ENCODE results near the gene GRM7.

The GRM7 gene

GRCh38 chr3:7241584-7242302, 380.8 kb downstream of the GRM7 start:
- no peak for DNase-seq (ENCODE audit: low read depth)

- no peak for DNase-seq (ENCODE audit: low read depth)
Observed at GRCh38 chr3:7242303-7242635, 381.4 kb downstream of the GRM7 start.

GRCh38 chr3:7249493-7250076, 388.7 kb downstream of the GRM7 start:
- no peak for DNase-seq (ENCODE audit: low read depth)

- DNase-seq (ENCODE audit: low read depth) = no peak
Observed at GRCh38 chr3:7254251-7254650, 393.3 kb downstream of the GRM7 start.

- no peak for DNase-seq (ENCODE audit: low read depth)
Observed at GRCh38 chr3:7260975-7261374, 400.1 kb downstream of the GRM7 start.

GRCh38 chr3:7263347-7264195, 402.7 kb downstream of the GRM7 start:
- no peak for DNase-seq (ENCODE audit: low read depth)

- DNase-seq (ENCODE audit: low read depth) = no peak
Observed at GRCh38 chr3:7264196-7264526, 403.2 kb downstream of the GRM7 start.

GRCh38 chr3:7265736-7266135, 404.8 kb downstream of the GRM7 start:
- no peak for DNase-seq (ENCODE audit: low read depth)

- DNase-seq (ENCODE audit: low read depth) = no peak
Observed at GRCh38 chr3:7266551-7266950, 405.6 kb downstream of the GRM7 start.

- DNase-seq (ENCODE audit: low read depth) = no peak
Observed at GRCh38 chr3:7270731-7271130, 409.8 kb downstream of the GRM7 start.

GRCh38 chr3:7271631-7272030, 410.7 kb downstream of the GRM7 start:
- DNase-seq (ENCODE audit: low read depth) = no peak

GRCh38 chr3:7272203-7272602, 411.3 kb downstream of the GRM7 start:
- no peak for DNase-seq (ENCODE audit: low read depth)

GRCh38 chr3:7275396-7275795, 414.5 kb downstream of the GRM7 start:
- no peak for DNase-seq (ENCODE audit: low read depth)

- no peak for DNase-seq (ENCODE audit: low read depth)
Observed at GRCh38 chr3:7280318-7280717, 419.4 kb downstream of the GRM7 start.

- DNase-seq (ENCODE audit: low read depth) = no peak
Observed at GRCh38 chr3:7282988-7283387, 422.1 kb downstream of the GRM7 start.

- no peak for DNase-seq (ENCODE audit: low read depth)
Observed at GRCh38 chr3:7285505-7285904, 424.6 kb downstream of the GRM7 start.

GRCh38 chr3:7288133-7288532, 427.2 kb downstream of the GRM7 start:
- DNase-seq (ENCODE audit: low read depth) = no peak

- no peak for DNase-seq (ENCODE audit: low read depth)
Observed at GRCh38 chr3:7289121-7289520, 428.2 kb downstream of the GRM7 start.

GRCh38 chr3:7290077-7290825, 429.3 kb downstream of the GRM7 start:
- DNase-seq (ENCODE audit: low read depth) = no peak

- no peak for DNase-seq (ENCODE audit: low read depth)
Observed at GRCh38 chr3:7292362-7292761, 431.4 kb downstream of the GRM7 start.

GRCh38 chr3:7293286-7293685, 432.4 kb downstream of the GRM7 start:
- no peak for DNase-seq (ENCODE audit: low read depth)

- no peak for DNase-seq (ENCODE audit: low read depth)
Observed at GRCh38 chr3:7305561-7305960, 444.6 kb downstream of the GRM7 start.

GRCh38 chr3:7306901-7307300, 446.0 kb downstream of the GRM7 start:
- no peak for DNase-seq (ENCODE audit: low read depth)
